SK-N-SH treated with all-trans-retinoic acid at 6 μM for 48 hours (cell line): ENCODE measurements around the gene DRAXIN.

ENCODE experiments used
- ATAC-seq: fragments of 200-7000 bp; cut with Tn5 transposase; 3 replicates; pipeline ENCODE4 v1.9.1; 2020; ENCODE audit warnings: mild to moderate bottlenecking, moderate library complexity
- ARNTL ChIP-seq: fragments of 450-650 bp; formaldehyde crosslinking; IDR thresholded peaks from 2 replicates; pipeline ENCODE4 v1.5.0; 2020; ENCODE audit warnings: low read depth, mild to moderate bottlenecking, moderate library complexity, borderline replicate concordance
- BACH2 ChIP-seq: fragments of 250-450 bp; sonication (Bioruptor Pico); IDR thresholded peaks from 2 replicates; pipeline ENCODE4 v1.9.0; 2021; ENCODE audit warnings: mild to moderate bottlenecking, borderline replicate concordance
- CSDC2 ChIP-seq: fragments of 250-450 bp; sonication (Bioruptor Pico); IDR thresholded peaks from 2 replicates; pipeline ENCODE4 v1.5.0; 2020; ENCODE audit warnings: mild to moderate bottlenecking, moderate library complexity
- ESRRG ChIP-seq: fragments of 250-450 bp; sonication (Bioruptor Pico); IDR thresholded peaks from 2 replicates; pipeline ENCODE4 v1.6.1; 2021; ENCODE audit warnings: mild to moderate bottlenecking
- GLIS3 ChIP-seq: fragments of 250-450 bp; sonication (Bioruptor Pico); IDR thresholded peaks from 2 replicates; pipeline ENCODE4 v1.5.0; 2020; ENCODE audit warnings: mild to moderate bottlenecking, moderate library complexity
- OSR1 ChIP-seq: fragments of 250-450 bp; sonication (Bioruptor Pico); IDR thresholded peaks from 2 replicates; pipeline ENCODE4 v1.8.0; 2022; ENCODE audit warnings: moderate library complexity, mild to moderate bottlenecking, inconsistent platforms
- PPARA ChIP-seq: fragments of 250-450 bp; sonication (Bioruptor Pico); IDR thresholded peaks from 2 replicates; pipeline ENCODE4 v1.5.0; 2020; ENCODE audit warnings: mild to moderate bottlenecking, borderline replicate concordance
- SNAI2 ChIP-seq: fragments of 250-450 bp; sonication (Bioruptor Pico); IDR thresholded peaks from 2 replicates; pipeline ENCODE4 v1.5.0; 2020; ENCODE audit warnings: mild to moderate bottlenecking, moderate library complexity
- TCF4 ChIP-seq: fragments of 250-450 bp; sonication (Bioruptor Pico); IDR thresholded peaks from 2 replicates; pipeline ENCODE4 v1.8.0; 2021; ENCODE audit warnings: mild to moderate bottlenecking, moderate library complexity, borderline replicate concordance
- TOX ChIP-seq: fragments of 250-450 bp; sonication (Bioruptor Pico); IDR thresholded peaks from 2 replicates; pipeline ENCODE4 v1.8.0; 2021; ENCODE audit warnings: mild to moderate bottlenecking, moderate library complexity, borderline replicate concordance
- ZC3H10 ChIP-seq: fragments of 250-450 bp; sonication (Bioruptor Pico); IDR thresholded peaks from 2 replicates; pipeline ENCODE4 v1.5.1; 2021; ENCODE audit warnings: mild to moderate bottlenecking, moderate library complexity
- ZFP3 ChIP-seq: fragments of 250-450 bp; sonication (Bioruptor Pico); IDR thresholded peaks from 2 replicates; pipeline ENCODE4 v1.5.0; 2020; ENCODE audit warnings: mild to moderate bottlenecking, moderate library complexity
- ZFP30 ChIP-seq: fragments of 450-650 bp; formaldehyde crosslinking; IDR thresholded peaks from 2 replicates; pipeline ENCODE4 v1.5.0; 2022; ENCODE audit warnings: mild to moderate bottlenecking, moderate library complexity
- ZNF565 ChIP-seq: fragments of 450-650 bp; formaldehyde crosslinking; conservative IDR thresholded peaks from 2 replicates; pipeline ENCODE4 v1.5.0; 2020; ENCODE audit warnings: low read depth, mild to moderate bottlenecking, moderate library complexity
- ZNF70 ChIP-seq: fragments of 450-650 bp; formaldehyde crosslinking; IDR thresholded peaks from 2 replicates; pipeline ENCODE4 v1.5.0; 2020; ENCODE audit warnings: mild to moderate bottlenecking, moderate library complexity
- TF ChIP-seq, protein P1 (sequence below): fragments of 250-450 bp; sonication (Bioruptor Pico); IDR thresholded peaks from 2 replicates; pipeline ENCODE4 v1.8.0; 2020; ENCODE audit warnings: mild to moderate bottlenecking, moderate library complexity, borderline replicate concordance
- TF ChIP-seq, protein P2 (sequence below): fragments of 250-450 bp; sonication (Bioruptor Pico); IDR thresholded peaks from 2 replicates; pipeline ENCODE4 v1.8.0; 2021; ENCODE audit warnings: low read depth, mild to moderate bottlenecking, moderate library complexity, borderline replicate concordance
- TF ChIP-seq, protein P3 (sequence below): fragments of 250-450 bp; sonication (Bioruptor Pico); IDR thresholded peaks from 2 replicates; pipeline ENCODE4 v1.5.0; 2020; ENCODE audit warnings: mild to moderate bottlenecking, moderate library complexity
- TF ChIP-seq, protein P4 (sequence below): fragments of 250-450 bp; sonication (Bioruptor Pico); IDR thresholded peaks from 2 replicates; pipeline ENCODE4 v1.5.1; 2020; ENCODE audit warnings: low read depth, mild to moderate bottlenecking, moderate library complexity
- TF ChIP-seq, protein P5 (sequence below): fragments of 250-450 bp; sonication (Bioruptor Pico); IDR thresholded peaks from 2 replicates; pipeline ENCODE4 v1.5.1; 2021; ENCODE audit warnings: mild to moderate bottlenecking, moderate library complexity

The DRAXIN gene

DNA sequence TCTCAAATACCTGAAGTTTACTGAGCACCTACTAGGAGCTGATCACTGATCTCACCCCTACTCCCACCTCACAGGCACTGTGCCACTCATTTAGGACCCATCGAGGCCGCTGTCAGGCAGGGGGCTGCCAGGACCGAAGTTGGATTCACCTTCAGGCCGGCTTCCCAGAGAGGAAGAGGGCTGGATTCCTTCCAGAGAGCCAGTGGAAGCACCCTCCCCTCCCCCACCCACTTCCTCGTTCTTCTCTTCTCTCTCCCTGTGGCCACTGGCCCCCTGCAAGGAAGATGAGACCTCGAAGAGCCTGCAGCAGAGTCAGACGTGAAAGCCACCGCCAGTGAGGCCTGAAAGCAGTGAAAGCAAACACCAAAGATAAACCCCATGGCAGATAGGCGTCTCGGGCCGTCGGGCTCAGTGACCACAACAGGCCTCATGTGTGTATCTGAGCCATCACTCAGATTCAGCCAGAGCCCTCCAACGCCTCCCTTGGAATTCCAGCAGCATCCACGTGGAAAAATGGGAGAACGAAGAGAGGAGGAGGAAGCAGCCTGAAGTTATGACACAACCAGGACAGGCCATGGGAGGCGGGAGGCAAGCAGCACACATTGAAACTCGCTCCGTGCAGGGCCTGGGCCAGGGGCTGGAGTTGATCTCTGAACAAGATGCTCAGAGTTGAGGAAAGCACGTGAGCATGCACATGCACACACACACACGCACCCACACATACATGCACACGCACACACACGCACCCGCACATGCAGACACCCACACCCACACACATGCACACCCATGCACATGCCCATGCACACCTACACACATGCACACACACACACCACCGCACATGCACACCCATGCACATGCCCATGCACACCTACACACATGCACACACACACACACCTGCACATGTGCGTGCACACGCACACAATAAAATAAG, 38.3 kb downstream of the DRAXIN start:
- no peak for ATAC-seq
- TF ChIP-seq CSDC2 (CRISPR knock-in tag) (no peak), ARNTL (no peak), BACH2 (no peak), GLIS3 (CRISPR knock-in tag) (no peak), ZFP30 (CRISPR knock-in tag) (no peak), PPARA (CRISPR knock-in tag) (no peak), ESRRG (CRISPR knock-in tag) (no peak), TCF4 (no peak), OSR1 (CRISPR knock-in tag) (no peak), TOX (CRISPR knock-in tag) (no peak), ZC3H10 (no peak)
- TF ChIP-seq, protein P1, sequence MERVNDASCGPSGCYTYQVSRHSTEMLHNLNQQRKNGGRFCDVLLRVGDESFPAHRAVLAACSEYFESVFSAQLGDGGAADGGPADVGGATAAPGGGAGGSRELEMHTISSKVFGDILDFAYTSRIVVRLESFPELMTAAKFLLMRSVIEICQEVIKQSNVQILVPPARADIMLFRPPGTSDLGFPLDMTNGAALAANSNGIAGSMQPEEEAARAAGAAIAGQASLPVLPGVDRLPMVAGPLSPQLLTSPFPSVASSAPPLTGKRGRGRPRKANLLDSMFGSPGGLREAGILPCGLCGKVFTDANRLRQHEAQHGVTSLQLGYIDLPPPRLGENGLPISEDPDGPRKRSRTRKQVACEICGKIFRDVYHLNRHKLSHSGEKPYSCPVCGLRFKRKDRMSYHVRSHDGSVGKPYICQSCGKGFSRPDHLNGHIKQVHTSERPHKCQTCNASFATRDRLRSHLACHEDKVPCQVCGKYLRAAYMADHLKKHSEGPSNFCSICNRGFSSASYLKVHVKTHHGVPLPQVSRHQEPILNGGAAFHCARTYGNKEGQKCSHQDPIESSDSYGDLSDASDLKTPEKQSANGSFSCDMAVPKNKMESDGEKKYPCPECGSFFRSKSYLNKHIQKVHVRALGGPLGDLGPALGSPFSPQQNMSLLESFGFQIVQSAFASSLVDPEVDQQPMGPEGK (CRISPR knock-in tag): no peak
- TF ChIP-seq, protein P2, sequence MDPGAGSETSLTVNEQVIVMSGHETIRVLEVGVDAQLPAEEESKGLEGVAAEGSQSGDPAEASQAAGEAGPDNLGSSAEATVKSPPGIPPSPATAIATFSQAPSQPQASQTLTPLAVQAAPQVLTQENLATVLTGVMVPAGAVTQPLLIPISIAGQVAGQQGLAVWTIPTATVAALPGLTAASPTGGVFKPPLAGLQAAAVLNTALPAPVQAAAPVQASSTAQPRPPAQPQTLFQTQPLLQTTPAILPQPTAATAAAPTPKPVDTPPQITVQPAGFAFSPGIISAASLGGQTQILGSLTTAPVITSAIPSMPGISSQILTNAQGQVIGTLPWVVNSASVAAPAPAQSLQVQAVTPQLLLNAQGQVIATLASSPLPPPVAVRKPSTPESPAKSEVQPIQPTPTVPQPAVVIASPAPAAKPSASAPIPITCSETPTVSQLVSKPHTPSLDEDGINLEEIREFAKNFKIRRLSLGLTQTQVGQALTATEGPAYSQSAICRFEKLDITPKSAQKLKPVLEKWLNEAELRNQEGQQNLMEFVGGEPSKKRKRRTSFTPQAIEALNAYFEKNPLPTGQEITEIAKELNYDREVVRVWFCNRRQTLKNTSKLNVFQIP (CRISPR knock-in tag): no peak
- TF ChIP-seq, protein P3, sequence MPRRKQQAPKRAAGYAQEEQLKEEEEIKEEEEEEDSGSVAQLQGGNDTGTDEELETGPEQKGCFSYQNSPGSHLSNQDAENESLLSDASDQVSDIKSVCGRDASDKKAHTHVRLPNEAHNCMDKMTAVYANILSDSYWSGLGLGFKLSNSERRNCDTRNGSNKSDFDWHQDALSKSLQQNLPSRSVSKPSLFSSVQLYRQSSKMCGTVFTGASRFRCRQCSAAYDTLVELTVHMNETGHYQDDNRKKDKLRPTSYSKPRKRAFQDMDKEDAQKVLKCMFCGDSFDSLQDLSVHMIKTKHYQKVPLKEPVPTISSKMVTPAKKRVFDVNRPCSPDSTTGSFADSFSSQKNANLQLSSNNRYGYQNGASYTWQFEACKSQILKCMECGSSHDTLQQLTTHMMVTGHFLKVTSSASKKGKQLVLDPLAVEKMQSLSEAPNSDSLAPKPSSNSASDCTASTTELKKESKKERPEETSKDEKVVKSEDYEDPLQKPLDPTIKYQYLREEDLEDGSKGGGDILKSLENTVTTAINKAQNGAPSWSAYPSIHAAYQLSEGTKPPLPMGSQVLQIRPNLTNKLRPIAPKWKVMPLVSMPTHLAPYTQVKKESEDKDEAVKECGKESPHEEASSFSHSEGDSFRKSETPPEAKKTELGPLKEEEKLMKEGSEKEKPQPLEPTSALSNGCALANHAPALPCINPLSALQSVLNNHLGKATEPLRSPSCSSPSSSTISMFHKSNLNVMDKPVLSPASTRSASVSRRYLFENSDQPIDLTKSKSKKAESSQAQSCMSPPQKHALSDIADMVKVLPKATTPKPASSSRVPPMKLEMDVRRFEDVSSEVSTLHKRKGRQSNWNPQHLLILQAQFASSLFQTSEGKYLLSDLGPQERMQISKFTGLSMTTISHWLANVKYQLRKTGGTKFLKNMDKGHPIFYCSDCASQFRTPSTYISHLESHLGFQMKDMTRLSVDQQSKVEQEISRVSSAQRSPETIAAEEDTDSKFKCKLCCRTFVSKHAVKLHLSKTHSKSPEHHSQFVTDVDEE: no peak

DNA sequence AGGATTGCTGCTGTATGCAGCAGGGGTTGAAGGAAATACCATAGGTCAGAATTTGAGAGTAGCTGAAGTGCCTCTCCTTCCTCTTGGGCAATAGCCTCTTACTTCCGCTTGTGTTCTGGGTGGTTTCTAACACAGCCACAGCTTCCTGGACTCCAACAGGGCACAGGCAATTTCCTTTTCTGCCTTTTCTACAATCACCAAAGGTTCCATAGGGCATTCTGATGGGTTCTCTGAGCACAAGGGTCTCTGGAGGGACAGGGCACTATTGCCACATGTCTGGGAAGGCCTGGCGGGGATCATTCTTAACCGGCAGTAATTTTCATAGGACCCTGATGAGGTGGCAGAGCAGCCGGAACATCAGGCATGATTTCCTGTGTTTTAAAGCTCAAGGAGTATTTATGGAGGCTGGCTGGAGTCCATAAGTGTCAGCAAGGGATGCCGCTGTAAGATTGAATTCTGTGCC, 39.0 kb downstream of the DRAXIN start:
- ATAC-seq: no peak

DNA sequence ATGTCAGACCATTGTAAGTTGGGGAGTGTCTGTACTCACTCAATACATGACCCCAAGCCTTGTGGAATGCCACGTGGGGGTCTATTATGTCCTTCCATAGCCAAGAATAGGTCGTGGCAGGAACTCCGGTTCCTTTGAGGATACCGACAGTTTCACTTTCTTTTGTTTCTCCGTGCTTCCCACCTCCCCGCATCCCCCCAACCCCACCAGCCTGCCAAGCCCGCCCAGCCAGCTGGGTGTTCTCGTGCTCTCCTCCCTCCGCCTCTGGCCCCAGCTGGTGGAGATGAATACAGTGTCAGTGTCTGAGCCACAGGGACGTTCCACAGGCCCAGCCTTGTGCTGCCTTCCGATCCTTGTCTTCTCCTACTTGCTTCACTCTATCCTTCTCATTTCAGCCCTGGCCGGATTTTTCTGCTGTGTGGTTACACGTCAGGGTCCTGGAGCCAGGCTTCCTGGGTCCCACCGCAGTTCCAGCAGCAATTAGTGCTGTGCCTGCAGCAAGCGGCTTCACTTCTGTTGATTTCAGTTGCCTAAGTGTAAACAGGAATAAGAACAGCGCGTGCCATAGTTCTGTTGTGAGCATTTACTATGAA, 40.3 kb downstream of the DRAXIN start:
- TF ChIP-seq SNAI2: no peak
- TF ChIP-seq ZFP3 (CRISPR knock-in tag): no peak
- TF ChIP-seq BACH2: no peak
- no peak for TF ChIP-seq GLIS3 (CRISPR knock-in tag)
- TF ChIP-seq, protein P4, sequence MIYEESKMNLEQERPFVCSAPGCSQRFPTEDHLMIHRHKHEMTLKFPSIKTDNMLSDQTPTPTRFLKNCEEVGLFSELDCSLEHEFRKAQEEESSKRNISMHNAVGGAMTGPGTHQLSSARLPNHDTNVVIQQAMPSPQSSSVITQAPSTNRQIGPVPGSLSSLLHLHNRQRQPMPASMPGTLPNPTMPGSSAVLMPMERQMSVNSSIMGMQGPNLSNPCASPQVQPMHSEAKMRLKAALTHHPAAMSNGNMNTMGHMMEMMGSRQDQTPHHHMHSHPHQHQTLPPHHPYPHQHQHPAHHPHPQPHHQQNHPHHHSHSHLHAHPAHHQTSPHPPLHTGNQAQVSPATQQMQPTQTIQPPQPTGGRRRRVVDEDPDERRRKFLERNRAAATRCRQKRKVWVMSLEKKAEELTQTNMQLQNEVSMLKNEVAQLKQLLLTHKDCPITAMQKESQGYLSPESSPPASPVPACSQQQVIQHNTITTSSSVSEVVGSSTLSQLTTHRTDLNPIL (CRISPR knock-in tag): no peak
- no peak for ATAC-seq

More for the DNA sequence above, 39.0 kb downstream of the DRAXIN start:
- no peak for TF ChIP-seq ZNF565
- TF ChIP-seq, all 23 proteins: peak for 0

DNA sequence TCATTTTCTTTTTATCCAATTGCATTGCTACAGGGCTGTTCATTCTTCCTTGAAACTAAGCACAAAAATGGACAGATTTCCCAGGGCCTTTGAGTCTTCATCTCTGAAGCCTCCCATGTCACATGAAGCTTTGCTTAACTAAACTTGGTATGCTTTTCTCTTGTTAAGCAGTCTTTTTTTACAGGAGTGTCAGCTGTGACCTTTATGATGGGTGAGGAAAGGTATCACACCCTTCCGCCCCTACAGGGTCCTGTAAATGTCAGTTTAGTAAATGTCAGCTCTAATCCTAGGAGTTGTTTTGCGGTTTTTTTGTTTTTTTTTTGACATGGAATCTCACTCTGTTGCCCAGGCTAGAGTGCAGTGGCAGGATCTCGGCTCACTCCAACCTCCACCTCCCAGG, 41.8 kb downstream of the DRAXIN start:
- ATAC-seq: no peak
- TF ChIP-seq ZFP3 (CRISPR knock-in tag): no peak
- TF ChIP-seq, protein P3: no peak
- no peak for TF ChIP-seq ESRRG (CRISPR knock-in tag)
- TF ChIP-seq, protein P5, sequence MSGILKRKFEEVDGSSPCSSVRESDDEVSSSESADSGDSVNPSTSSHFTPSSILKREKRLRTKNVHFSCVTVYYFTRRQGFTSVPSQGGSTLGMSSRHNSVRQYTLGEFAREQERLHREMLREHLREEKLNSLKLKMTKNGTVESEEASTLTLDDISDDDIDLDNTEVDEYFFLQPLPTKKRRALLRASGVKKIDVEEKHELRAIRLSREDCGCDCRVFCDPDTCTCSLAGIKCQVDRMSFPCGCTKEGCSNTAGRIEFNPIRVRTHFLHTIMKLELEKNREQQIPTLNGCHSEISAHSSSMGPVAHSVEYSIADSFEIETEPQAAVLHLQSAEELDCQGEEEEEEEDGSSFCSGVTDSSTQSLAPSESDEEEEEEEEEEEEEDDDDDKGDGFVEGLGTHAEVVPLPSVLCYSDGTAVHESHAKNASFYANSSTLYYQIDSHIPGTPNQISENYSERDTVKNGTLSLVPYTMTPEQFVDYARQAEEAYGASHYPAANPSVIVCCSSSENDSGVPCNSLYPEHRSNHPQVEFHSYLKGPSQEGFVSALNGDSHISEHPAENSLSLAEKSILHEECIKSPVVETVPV (CRISPR knock-in tag): no peak
- TF ChIP-seq PPARA (CRISPR knock-in tag): no peak
- no peak for TF ChIP-seq ZFP30 (CRISPR knock-in tag)
- no peak for TF ChIP-seq OSR1 (CRISPR knock-in tag)
- TF ChIP-seq, protein P1 (CRISPR knock-in tag): no peak
- no peak for TF ChIP-seq ZNF70
- no peak for TF ChIP-seq ZNF565
